ENCODE measurements around the gene CCL13. TPM values are rescaled to one million over a fixed set of nuclear protein-coding genes. Genes with fewer than 3 reads are reported as not detected.

Gene CCL13
- total RNA-seq, 4 donors from 2014 or later = 3.0 to 4.1 TPM; not detected in 2

- no peaks in the 10 kb centered on the region for H3K9me3 ChIP-seq
- no peak for TF ChIP-seq CTCF (IDR thresholded peaks at IDR 0.05)
- TF ChIP-seq POLR2A (IDR thresholded peaks at IDR 0.05) = no peak
- no peak overlapping the region for H3K4me3 ChIP-seq
- H3K4me1 ChIP-seq = no peaks in the 10 kb centered on the region
- DNase-seq = no peak
- H3K27ac ChIP-seq = no peak overlapping the region
- no peaks in the 10 kb centered on the region for H3K36me3 ChIP-seq
- no peaks in the 10 kb centered on the region for H3K27me3 ChIP-seq
- intact Hi-C loops (cut with DNase I; ENCODE audit: low total_unique reads) = no loop called here
Measured at GRCh38 chr17:34384271-34384670, 28.0 kb downstream of the CCL13 start.

- no peak for TF ChIP-seq POLR2A (IDR thresholded peaks at IDR 0.05)
- no peak for TF ChIP-seq CTCF (IDR thresholded peaks at IDR 0.05)
- DNase-seq = no peak
- Histone ChIP-seq H3K27ac (no peak overlapping the region), H3K36me3 (no peaks in the 10 kb centered on the region), H3K4me3 (no peak overlapping the region), H3K27me3 (no peaks in the 10 kb centered on the region), H3K9me3 (no peaks in the 10 kb centered on the region), H3K4me1 (no peaks in the 10 kb centered on the region)
- intact Hi-C loops (cut with DNase I; ENCODE audit: low total_unique reads) = no loop called here
Measured at GRCh38 chr17:34384822-34385605, 28.7 kb downstream of the CCL13 start.

GRCh38 chr17:34386343-34386696 lies 30.0 kb downstream of the CCL13 start:
- Histone ChIP-seq H3K9me3 (no peaks in the 10 kb centered on the region), H3K4me3 (no peak overlapping the region), H3K27ac (no peak overlapping the region), H3K4me1 (no peaks in the 10 kb centered on the region), H3K36me3 (no peaks in the 10 kb centered on the region), H3K27me3 (no peaks in the 10 kb centered on the region)
- DNase-seq = no peak
- no peak for TF ChIP-seq CTCF (IDR thresholded peaks at IDR 0.05)
- TF ChIP-seq POLR2A (IDR thresholded peaks at IDR 0.05) = no peak
- intact Hi-C loops (cut with DNase I; ENCODE audit: low total_unique reads) = no loop called here

GRCh38 chr17:34386697-34387550 lies 30.6 kb downstream of the CCL13 start:
- Histone ChIP-seq H3K27ac (no peak overlapping the region), H3K4me1 (no peaks in the 10 kb centered on the region), H3K4me3 (no peak overlapping the region), H3K27me3 (no peaks in the 10 kb centered on the region), H3K36me3 (no peaks in the 10 kb centered on the region), H3K9me3 (no peaks in the 10 kb centered on the region)
- TF ChIP-seq POLR2A (IDR thresholded peaks at IDR 0.05) (no peak), CTCF (IDR thresholded peaks at IDR 0.05) (no peak)
- no peak for DNase-seq
- intact Hi-C loops (cut with DNase I; ENCODE audit: low total_unique reads) = no loop called here

GRCh38 chr17:34387566-34387965 lies 31.3 kb downstream of the CCL13 start:
- Histone ChIP-seq H3K4me3 (no peak overlapping the region), H3K27ac (no peak overlapping the region), H3K27me3 (no peaks in the 10 kb centered on the region), H3K9me3 (no peaks in the 10 kb centered on the region), H3K36me3 (no peaks in the 10 kb centered on the region), H3K4me1 (no peaks in the 10 kb centered on the region)
- TF ChIP-seq CTCF (IDR thresholded peaks at IDR 0.05) (no peak), POLR2A (IDR thresholded peaks at IDR 0.05) (no peak)
- no peak for DNase-seq
- intact Hi-C loops (cut with DNase I; ENCODE audit: low total_unique reads) = no loop called here

Data from uterus (tissue), 4 donors.